HG02884 (cell line): ENCODE measurements around the gene HSPA12A.

ENCODE experiments used
- ATAC-seq: cut with Tn5 transposase; IDR thresholded peaks from one replicate; pipeline ENCODE4 v1.9.1; 2021; ENCODE audit warnings: mild to moderate bottlenecking, moderate library complexity; ENCODE audit not compliant: unreplicated experiment

Gene HSPA12A

DNA sequence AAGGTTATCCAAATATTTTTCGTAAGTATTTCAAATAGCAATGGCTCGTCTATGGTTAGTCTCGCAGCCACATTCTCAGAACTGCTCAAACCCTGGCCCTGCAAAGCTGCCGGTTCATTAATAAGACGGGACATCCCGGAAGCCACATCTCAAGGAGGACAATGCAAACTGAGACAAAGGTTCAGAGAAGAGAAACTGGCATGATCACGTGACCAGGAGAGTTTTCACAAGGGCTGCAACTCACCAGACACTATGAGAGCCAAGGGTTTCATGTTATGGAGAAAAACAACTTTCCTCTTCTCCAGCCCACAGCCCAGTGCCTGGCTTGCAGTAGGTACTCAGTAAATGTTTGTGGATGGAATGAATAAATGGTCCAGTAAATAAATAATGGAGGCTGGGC lies 5.0 kb upstream of the HSPA12A start:
- ATAC-seq = no peak

DNA sequence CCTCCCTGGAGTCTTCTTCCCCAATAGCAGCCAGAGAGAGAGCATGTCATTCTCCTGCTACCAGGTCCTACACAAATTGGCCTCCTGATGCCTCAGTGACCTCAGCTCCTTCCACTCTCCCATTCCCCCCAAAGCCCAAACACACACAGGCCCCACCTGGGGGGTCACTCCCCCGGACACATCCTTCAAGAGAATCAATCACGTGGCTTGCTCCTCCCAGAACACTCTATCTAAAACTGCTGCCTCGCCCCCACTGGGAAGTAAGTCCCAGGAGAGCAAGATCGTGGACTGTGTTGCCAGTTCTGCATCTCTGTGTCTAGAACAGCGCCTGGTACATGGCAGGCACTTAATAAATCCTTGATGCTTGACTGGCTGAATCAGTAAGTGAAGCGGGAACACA lies 2.5 kb upstream of the HSPA12A start:
- no peak for ATAC-seq

GRCh38 chr10:116744163-116744753 lies 1.9 kb upstream of the HSPA12A start:
- ATAC-seq = no peak

GRCh38 chr10:116743266-116744064 lies 1.1 kb upstream of the HSPA12A start:
- ATAC-seq = no peak

DNA sequence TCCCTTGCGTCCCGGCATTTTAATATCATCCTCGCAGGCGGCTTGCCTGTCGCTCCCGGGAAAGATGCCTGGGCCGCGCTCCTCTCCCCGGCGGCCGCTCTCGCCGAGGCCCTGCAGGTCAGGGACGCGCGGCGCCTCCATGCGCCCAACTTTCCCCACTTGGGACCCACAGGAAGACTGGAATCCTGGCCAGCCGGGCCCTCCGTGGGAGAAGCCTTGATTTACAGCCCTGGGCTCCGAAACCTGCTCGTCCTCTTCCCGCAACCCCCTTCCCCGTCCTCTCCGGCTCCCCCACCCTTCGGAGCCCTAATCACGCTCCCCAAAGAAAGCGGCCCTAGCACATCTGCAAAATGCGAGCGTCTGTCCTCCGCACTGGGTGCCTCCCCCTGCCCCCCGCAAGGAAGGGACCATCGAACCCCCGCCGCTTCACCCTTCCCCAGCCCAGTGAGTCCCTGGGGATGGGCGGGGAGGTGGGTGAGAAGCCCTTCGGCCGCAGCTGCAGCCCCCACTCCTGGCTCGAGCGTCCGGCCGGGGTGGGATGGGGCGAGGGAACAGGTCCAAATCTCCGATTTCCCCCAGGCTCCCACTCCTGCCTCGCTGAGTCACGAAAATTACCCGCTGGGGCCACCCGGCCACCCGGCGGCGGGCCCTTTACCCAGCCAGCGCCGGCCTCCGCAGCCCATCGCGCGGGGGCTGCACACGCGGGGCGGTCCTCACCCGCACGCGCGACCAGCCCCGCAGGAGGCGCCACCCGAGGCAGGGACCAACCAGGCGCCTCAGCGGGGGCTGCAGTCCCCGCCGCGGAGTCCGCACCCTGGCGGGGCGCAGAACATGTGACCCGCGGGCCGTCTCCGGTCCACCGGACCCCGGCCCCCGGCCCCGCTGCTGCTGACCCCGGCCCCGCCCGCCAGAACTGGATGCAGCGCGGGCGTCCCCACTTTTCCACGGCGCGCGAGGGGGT lies 695 bp downstream of the HSPA12A start:
- ATAC-seq = peak; percentile 1

- ATAC-seq = no peak
These were observed 1.4 kb downstream of the HSPA12A start for GRCh38 chr10:116740971-116741370.

GRCh38 chr10:116738339-116738738 lies 4.0 kb downstream of the HSPA12A start:
- no peak for ATAC-seq

DNA sequence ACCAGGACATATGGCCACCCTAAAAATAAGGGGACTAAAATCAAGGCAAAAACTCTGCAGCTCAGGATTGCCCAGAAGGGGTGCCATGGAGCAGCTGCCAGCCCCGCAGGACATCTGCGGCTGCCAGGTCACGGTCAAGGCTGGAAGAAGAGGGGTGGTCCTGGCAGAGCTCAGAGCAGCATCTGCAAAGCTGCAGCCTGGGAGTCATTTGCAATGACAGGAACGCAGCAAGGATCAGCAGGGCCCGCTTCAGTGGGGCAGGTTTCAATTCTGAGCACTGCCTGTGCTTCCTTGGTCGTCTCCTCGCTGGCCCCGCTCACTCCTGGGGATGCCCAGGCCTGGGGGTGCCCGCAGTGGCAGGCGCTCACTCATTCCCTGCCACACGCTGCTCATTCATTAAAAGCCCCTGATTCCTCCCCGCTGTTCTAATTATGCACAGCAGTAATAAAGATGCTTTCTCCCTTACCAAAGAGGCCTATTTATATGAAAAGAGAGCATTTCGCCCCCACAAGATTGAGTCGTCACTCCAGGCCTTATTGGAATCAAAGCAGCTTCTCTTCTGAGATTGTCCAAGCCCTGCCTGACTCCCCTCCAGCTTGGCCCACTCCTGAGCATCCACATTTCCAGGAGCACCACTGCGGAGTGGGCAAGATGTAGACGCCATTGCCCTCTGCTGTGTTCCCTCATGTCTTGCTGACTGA lies 4.6 kb downstream of the HSPA12A start:
- no peak for ATAC-seq

DNA sequence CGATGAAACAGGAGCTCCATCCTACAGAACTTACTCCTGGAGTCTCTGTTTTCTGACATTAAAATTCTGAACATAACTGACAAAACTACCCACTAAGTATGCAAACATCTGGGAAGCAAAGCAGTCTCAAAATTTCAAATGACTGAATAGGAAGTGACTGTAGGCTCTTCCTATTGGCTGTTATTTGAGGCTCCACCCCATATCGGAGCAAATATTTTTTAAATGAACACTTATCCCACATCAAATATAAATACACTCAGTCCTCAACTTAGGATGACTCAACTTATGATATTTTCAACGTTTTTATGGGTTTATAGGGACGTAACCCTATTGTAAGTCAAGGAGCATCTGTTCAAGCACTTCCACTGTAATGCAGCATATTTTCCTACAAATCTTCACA lies 8.8 kb downstream of the HSPA12A start:
- no peak for ATAC-seq

- ATAC-seq = no peak
These were observed 9.8 kb downstream of the HSPA12A start for GRCh38 chr10:116732573-116732972.

GRCh38 chr10:116730464-116731260 lies 11.7 kb downstream of the HSPA12A start:
- ATAC-seq = no peak

GRCh38 chr10:116729243-116729642 lies 13.1 kb downstream of the HSPA12A start:
- ATAC-seq = no peak

DNA sequence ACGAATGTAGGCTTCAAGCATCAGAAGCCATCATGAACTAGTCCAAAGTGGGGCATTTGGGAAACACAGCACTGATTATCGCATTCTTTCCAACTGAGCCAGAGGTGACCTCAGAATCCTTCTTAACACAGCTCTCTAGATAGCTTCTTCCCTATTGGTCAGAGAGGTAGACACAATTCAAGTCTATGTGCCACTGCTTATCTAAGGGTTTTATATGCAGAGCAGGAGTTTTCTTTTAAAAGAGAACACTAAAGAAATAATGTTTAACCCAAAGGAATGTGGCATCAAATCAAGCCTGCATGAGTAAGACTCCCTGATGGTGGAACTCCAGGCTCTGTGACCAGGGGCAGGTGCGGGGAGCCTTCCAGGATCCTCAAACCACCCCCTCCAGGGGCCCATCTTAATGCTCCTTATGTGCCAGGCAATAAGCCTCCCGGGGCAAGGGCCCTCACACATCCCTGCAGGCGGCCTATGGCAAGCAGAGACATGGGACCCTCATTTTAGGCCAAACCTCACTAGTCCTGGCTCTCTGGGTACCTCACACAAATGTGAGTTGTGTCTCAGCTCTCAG lies 13.8 kb downstream of the HSPA12A start:
- ATAC-seq = no peak

DNA sequence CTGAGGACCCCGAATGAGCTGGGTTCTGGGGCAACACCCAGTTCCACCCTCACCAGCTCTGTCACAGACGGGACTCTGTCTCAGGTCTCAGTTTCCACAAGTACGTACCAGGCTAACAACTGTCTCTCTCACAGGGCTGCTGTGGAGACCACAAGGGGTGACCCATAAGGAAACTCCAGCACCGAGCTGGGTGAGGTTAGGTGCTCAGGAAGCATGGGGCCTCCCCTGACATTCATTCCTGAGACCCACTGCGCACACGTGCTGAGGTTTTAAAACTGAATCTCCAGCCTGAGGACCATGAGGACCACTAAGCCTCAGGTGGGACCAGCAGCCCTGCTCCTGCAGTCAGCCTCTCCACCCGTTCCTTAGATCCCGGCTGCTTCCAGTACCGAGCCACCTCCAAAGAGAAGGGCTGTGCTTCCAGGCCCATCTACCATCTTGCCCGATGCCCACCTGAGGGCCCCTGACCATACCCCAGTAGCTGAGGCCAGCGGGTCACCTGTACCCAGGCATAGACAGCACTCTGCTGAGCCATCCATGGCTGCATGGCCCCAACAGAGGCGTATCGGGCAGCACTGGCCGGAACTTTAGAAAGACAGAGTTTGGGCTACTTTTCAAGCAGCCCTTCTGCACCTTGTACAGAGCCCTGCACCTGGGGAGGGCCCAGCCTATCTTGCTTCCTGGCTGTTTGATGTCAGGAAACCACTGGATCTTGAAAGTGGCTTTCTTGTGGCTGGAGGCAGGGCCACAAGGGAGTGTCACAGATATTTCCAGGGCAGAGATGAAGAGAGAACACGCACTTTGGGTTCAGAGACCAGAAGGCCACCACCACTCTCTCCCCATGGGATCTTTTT lies 18.7 kb downstream of the HSPA12A start:
- ATAC-seq = no peak

GRCh38 chr10:116722736-116723427 lies 19.5 kb downstream of the HSPA12A start:
- no peak for ATAC-seq

GRCh38 chr10:116721547-116722392 lies 20.6 kb downstream of the HSPA12A start:
- no peak for ATAC-seq
